Ovary (tissue), 9 donors: ENCODE results near the gene PI4KB. TPM values are rescaled to one million over a fixed set of nuclear protein-coding genes. Genes with fewer than 3 reads are reported as not detected.

Source experiments
- DNase-seq, 5 donors: peaks; one replicate each; pipeline ENCODE4 v3.0.0-alpha.2; 2019 to 2020
- H3K27ac ChIP-seq, 2 donors: fragments of 200-600 bp; one replicate each; pipeline versions ENCODE4 v1.5.1 to v1.8.0; 2019 to 2022
- H3K27me3 ChIP-seq: fragments of 200-600 bp; one replicate; pipeline ENCODE4 v1.8.0; 2022
- H3K36me3 ChIP-seq: fragments of 200-600 bp; sonication (generic); one replicate; pipeline ENCODE4 v1.5.1; 2019
- H3K4me1 ChIP-seq: one replicate; pipeline ENCODE4 v1.8.1; 2013; ENCODE audit warnings: mild to moderate bottlenecking, moderate library complexity; ENCODE audit not compliant: insufficient read depth
- H3K4me3 ChIP-seq: fragments of 200-600 bp; sonication (generic); one replicate; pipeline ENCODE4 v1.5.1; 2017
- H3K9me3 ChIP-seq, 2 donors: fragments of 200-600 bp in 1 of 2; sonication (generic) in 1 of 2; one replicate each; pipeline versions ENCODE4 v1.5.1 to v1.8.1; 2013 to 2019; ENCODE audit warnings: mild to moderate bottlenecking in 1 of 2, moderate library complexity in 1 of 2
- CTCF ChIP-seq, 3 donors: fragments of 450-650 bp in 2 of 3; fragments of 200-600 bp in 1 of 3; IDR thresholded peaks; one replicate each; pipeline versions ENCODE4 v1.5.1 to v1.8.0; 2016 to 2022; ENCODE audit warnings: antibody characterized with exemption in 3 of 3, mild to moderate bottlenecking in 1 of 3
- EP300 ChIP-seq: sonication (generic); formaldehyde crosslinking; IDR thresholded peaks from one replicate; pipeline ENCODE4 v1.6.1; 2017; ENCODE audit warnings: antibody characterized with exemption
- POLR2A ChIP-seq: fragments of 450-650 bp; IDR thresholded peaks from one replicate; pipeline ENCODE4 v1.6.1; 2017; ENCODE audit warnings: antibody characterized with exemption, mild to moderate bottlenecking, moderate library complexity
- WGBS, 3 donors: extraction: QIAGEN DNeasy Blood & Tissue Kit in 1 of 3; methylation state at CpG; one replicate each; pipeline versions ENCODE4 v1.1.5 to v1.1.7; 2013 to 2017; 5-methylcytosine and 5-hydroxymethylcytosine counted together
- intact Hi-C, 4 donors: fragments of 100-400 bp; cut with DNase I; formaldehyde crosslinking; loops; one replicate each; pipeline versions ENCODE4 v1.11.0 to v1.15.1; 2022 to 2023
- polyA plus RNA-seq, 2 donors: library from polyadenylated mRNA; stranded (reverse); fragments of 200-250 nt in 1 of 2; fragments of 350-450 nt in 1 of 2; fragmentation: Illumina TruSeq in 1 of 2; extraction: RNeasy Lipid Tissue Mini Kit (QIAGEN cat#74804) in 1 of 2; gene quantifications; one replicate each; pipeline ENCODE4 v1.2.3, GENCODE V29; 2013 to 2014
- total RNA-seq, 7 donors: library from RNA; depleted of rRNA in 2 of 7; stranded (reverse); fragments of >200 nt in 2 of 7; fragmentation: NEBNext Ultra II Directional in 3 of 7; extraction: Animal tissue kit (Norgen Biotek cat#: 25700) in 3 of 7; gene quantifications; one replicate each; pipeline versions ENCODE4 v1.1.0 to v1.2.4, GENCODE V29; 2016 to 2023
- donor health status: DM: no; HTN: no; CAD: no; lungs with moderate emphysema.
- donor health status: DM: no; HTN: no; CAD: no.
- donor health status: Bipolar disorder and iron deficiency.
- donor health status: DM: yes; HTN: yes; CAD: no.
- donor health status: DM: no; HTN: no; CAD: no.
- donor health status: DM: yes; HTN: yes; CAD: no.

Gene PI4KB
- total and polyA plus RNA-seq, 9 donors = 39.8 to 88.9 (median 63.8) TPM

- no peaks in the 10 kb centered on the region for H3K27me3 ChIP-seq
- no peaks in the 10 kb centered on the region for H3K9me3 ChIP-seq
- TF ChIP-seq EP300 = no peak
- no peak for TF ChIP-seq CTCF (IDR thresholded peaks at IDR 0.05)
- no peak for TF ChIP-seq POLR2A
- H3K4me3 ChIP-seq = no peak overlapping the region
- DNase-seq = peak in 1 of 5 donors; percentile 29
- H3K36me3 ChIP-seq = no peaks in the 10 kb centered on the region
- WGBS, 3 donors = 33 to 39% (median 35%) methylated on average over 4 of the region's 4 CpGs
- intact Hi-C loops = no loop called here
- peaks cover 29% of the 10 kb centered on the region for H3K4me1 ChIP-seq
- H3K27ac ChIP-seq = peak overlapping the region in 1 of 2 donors; percentile 69
Measured at GRCh38 chr1:151311011-151311410, 16.2 kb downstream of the PI4KB start.

GRCh38 chr1:151309811-151310323 is 17.3 kb downstream of the PI4KB start:
- 10 to 13% (median 13%) methylated on average over 7 of the region's 7 CpGs for WGBS, 3 donors
- no peaks in the 10 kb centered on the region for H3K27me3 ChIP-seq
- no peaks in the 10 kb centered on the region for H3K36me3 ChIP-seq
- intact Hi-C loops = no loop called here
- peaks cover 29% of the 10 kb centered on the region for H3K4me1 ChIP-seq
- DNase-seq = peak in 4 of 5 donors; percentile 27 to 61 (median 48)
- no peaks in the 10 kb centered on the region for H3K9me3 ChIP-seq
- H3K4me3 ChIP-seq = no peak overlapping the region
- peak overlapping the region in 1 of 2 donors; percentile 26 for H3K27ac ChIP-seq
- TF ChIP-seq CTCF (IDR thresholded peaks at IDR 0.05) (no peak), EP300 (no peak), POLR2A (no peak)

GRCh38 chr1:151294742-151295462 is 32.3 kb downstream of the PI4KB start:
- Histone ChIP-seq H3K36me3 (no peaks in the 10 kb centered on the region), H3K4me1 (no peaks in the 10 kb centered on the region), H3K27me3 (no peaks in the 10 kb centered on the region), H3K4me3 (no peak overlapping the region), H3K27ac (no peak overlapping the region), H3K9me3 (no peaks in the 10 kb centered on the region)
- no peak for DNase-seq
- intact Hi-C loops = loop anchor here in 2 of 4 donors (5.0 to 10.0 kb wide), 2 partner anchors 47 to 100 kb away; partner anchors contain the start of gene PSMB4 (in 1 of the 2)
- TF ChIP-seq CTCF (IDR thresholded peaks at IDR 0.05) = no peak
- TF ChIP-seq EP300 = no peak
- TF ChIP-seq POLR2A = no peak
- WGBS, 3 donors = 79 to 91% (median 87%) methylated on average over 2 of the region's 2 CpGs

GRCh38 chr1:151293093-151293492 is 34.1 kb downstream of the PI4KB start:
- Histone ChIP-seq H3K4me1 (no peaks in the 10 kb centered on the region), H3K27ac (no peak overlapping the region), H3K9me3 (no peaks in the 10 kb centered on the region), H3K4me3 (no peak overlapping the region), H3K27me3 (no peaks in the 10 kb centered on the region), H3K36me3 (no peaks in the 10 kb centered on the region)
- DNase-seq = no peak
- intact Hi-C loops = loop anchor here in 1 of 4 donors (10.0 kb wide), 1 partner anchor 102 kb away; the partner anchor contains the start of gene PSMB4
- 72 to 80% (median 73%) methylated on average over 6 of the region's 6 CpGs for WGBS, 3 donors
- TF ChIP-seq CTCF (IDR thresholded peaks at IDR 0.05) (no peak), POLR2A (no peak), EP300 (no peak)
